Upper lobe of left lung (tissue), 6 donors: ENCODE results near the gene MAP4K4. TPM values are rescaled to one million over a fixed set of nuclear protein-coding genes. Genes with fewer than 3 reads are reported as not detected.

Experiments
- ATAC-seq, 2 donors: fragments of 200-7000 bp; cut with Tn5 transposase; one replicate each; pipeline ENCODE4 v1.9.1; 2022; ENCODE audit warnings: mild to moderate bottlenecking in 2 of 2, moderate library complexity in 2 of 2; ENCODE audit not compliant: low FRiP score in 2 of 2
- DNase-seq, 2 donors: peaks; one replicate each; pipeline ENCODE4 v3.0.0-alpha.2; 2019 to 2020
- H3K27ac ChIP-seq, 4 donors: fragments of 200-600 bp; sonication (generic); one replicate each; pipeline ENCODE4 v1.5.1; 2016 to 2019
- H3K27me3 ChIP-seq, 4 donors: fragments of 200-600 bp; sonication (generic); one replicate each; pipeline ENCODE4 v1.5.1; 2017 to 2019
- H3K36me3 ChIP-seq, 4 donors: fragments of 200-600 bp; sonication (generic); one replicate each; pipeline ENCODE4 v1.5.1; 2016 to 2019
- H3K4me1 ChIP-seq, 4 donors: fragments of 200-600 bp; sonication (generic); one replicate each; pipeline ENCODE4 v1.5.1; 2018 to 2019
- H3K4me3 ChIP-seq, 4 donors: fragments of 200-600 bp; sonication (generic); one replicate each; pipeline ENCODE4 v1.5.1; 2017 to 2019; ENCODE audit warnings: mild to moderate bottlenecking in 2 of 4, moderate library complexity in 1 of 4
- H3K9me3 ChIP-seq, 4 donors: fragments of 200-600 bp; sonication (generic); one replicate each; pipeline ENCODE4 v1.5.1; 2018 to 2019
- EP300 ChIP-seq, 4 donors: sonication (generic); formaldehyde crosslinking; IDR thresholded peaks; one replicate each; pipeline ENCODE4 v1.5.1; 2017; ENCODE audit warnings: antibody characterized with exemption in 4 of 4, control low read depth in 2 of 4
- POLR2A ChIP-seq, 4 donors: fragments of 450-650 bp; IDR thresholded peaks; one replicate each; pipeline ENCODE4 v1.5.1; 2016 to 2017; ENCODE audit warnings: antibody characterized with exemption in 4 of 4, mild to moderate bottlenecking in 2 of 4
- POLR2AphosphoS5 ChIP-seq, 2 donors: sonication (generic); formaldehyde crosslinking; IDR thresholded peaks; one replicate each; pipeline ENCODE4 v1.5.1; 2017; ENCODE audit warnings: antibody characterized with exemption in 2 of 2
- WGBS, 2 donors: methylation state at CpG; one replicate each; pipeline ENCODE4 v1.1.5; 2017 to 2018; 5-methylcytosine and 5-hydroxymethylcytosine counted together
- total RNA-seq, 6 donors: library from RNA; depleted of rRNA in 4 of 6; stranded (reverse); fragments of >200 nt in 4 of 6; gene quantifications; one replicate each; pipeline versions ENCODE4 v1.1.0 to v1.2.1, GENCODE V29; 2016 to 2021
- TF ChIP-seq, protein P1 (sequence below), 6 experiments: fragments of 450-650 bp in 4 of 6; fragments of 200-600 bp in 2 of 6; sonication (generic) in 2 of 6; IDR thresholded peaks; one replicate each; pipeline ENCODE4 v1.5.1; 2016 to 2019; ENCODE audit warnings: antibody characterized with exemption in 6 of 6
- donor health status: DM: no; HTN: no; CAD: no; lungs with moderate emphysema.
- donor health status: DM: no; HTN: yes; CAD: no; lungs with severe emphysema.

Gene MAP4K4
- total RNA-seq, 6 donors from 2014 or later = 49.8 to 88.0 (median 56.4) TPM

DNA sequence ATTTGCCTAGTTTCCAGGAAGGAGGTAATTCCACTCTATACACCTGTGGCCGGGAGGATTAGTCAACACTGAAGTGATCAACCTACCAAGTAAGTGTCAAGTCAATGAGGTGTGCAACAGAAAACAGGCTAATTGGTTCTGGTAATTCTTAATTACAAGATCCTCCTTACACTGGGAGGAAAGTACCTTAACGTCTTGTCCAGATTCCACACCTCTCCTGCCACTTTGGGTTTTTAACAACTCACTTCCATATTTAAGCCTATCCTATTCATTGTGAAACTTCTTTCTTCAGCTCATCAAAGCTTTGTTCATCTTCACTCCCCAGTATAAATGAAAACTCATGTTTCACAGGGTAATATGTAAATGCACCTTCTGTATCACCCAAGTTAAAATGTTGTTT is 22.0 kb upstream of the MAP4K4 start:
- no peak for ATAC-seq
- WGBS, 2 donors = 70 to 73% methylated on average over 2 of the region's 2 CpGs
- TF ChIP-seq POLR2AphosphoS5 (IDR thresholded peaks at IDR 0.05) (no peak), POLR2A (IDR thresholded peaks at IDR 0.05) (no peak), EP300 (IDR thresholded peaks at IDR 0.05) (no peak)
- TF ChIP-seq, protein P1, sequence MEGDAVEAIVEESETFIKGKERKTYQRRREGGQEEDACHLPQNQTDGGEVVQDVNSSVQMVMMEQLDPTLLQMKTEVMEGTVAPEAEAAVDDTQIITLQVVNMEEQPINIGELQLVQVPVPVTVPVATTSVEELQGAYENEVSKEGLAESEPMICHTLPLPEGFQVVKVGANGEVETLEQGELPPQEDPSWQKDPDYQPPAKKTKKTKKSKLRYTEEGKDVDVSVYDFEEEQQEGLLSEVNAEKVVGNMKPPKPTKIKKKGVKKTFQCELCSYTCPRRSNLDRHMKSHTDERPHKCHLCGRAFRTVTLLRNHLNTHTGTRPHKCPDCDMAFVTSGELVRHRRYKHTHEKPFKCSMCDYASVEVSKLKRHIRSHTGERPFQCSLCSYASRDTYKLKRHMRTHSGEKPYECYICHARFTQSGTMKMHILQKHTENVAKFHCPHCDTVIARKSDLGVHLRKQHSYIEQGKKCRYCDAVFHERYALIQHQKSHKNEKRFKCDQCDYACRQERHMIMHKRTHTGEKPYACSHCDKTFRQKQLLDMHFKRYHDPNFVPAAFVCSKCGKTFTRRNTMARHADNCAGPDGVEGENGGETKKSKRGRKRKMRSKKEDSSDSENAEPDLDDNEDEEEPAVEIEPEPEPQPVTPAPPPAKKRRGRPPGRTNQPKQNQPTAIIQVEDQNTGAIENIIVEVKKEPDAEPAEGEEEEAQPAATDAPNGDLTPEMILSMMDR (IDR thresholded peaks at IDR 0.05) = no peak
- no peaks in the 10 kb centered on the region for H3K27me3 ChIP-seq
- DNase-seq = no peak
- H3K27ac ChIP-seq = no peak overlapping the region
- H3K9me3 ChIP-seq = no peaks in the 10 kb centered on the region
- H3K36me3 ChIP-seq = no peaks in the 10 kb centered on the region
- H3K4me1 ChIP-seq = no peaks in the 10 kb centered on the region
- no peak overlapping the region for H3K4me3 ChIP-seq

DNA sequence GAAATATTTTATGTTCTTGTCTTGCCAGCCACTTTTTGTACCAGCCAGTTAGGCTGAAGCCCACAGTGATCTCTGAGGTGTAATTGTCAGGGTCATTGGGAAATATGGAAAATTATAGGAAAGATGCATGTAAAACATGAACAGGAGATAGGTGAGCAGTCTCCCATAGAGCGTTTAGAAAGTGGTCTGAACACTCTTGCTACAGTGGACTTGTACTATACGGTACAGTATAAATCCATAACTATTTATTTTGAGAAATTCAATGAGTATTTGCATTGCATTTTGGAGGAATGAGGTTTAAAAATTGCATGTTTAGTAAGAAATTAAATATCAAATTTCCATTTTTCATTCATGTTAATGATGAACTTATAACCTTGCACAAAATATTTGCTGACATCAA is 20.8 kb upstream of the MAP4K4 start:
- Histone ChIP-seq H3K27me3 (no peaks in the 10 kb centered on the region), H3K36me3 (no peaks in the 10 kb centered on the region), H3K4me1 (no peaks in the 10 kb centered on the region), H3K4me3 (no peak overlapping the region), H3K27ac (no peak overlapping the region), H3K9me3 (no peaks in the 10 kb centered on the region)
- WGBS, 2 donors = 88 to 93% methylated on average over 2 of the region's 2 CpGs
- ATAC-seq (no peak), DNase-seq (no peak)
- no peak for TF ChIP-seq POLR2A (IDR thresholded peaks at IDR 0.05)
- TF ChIP-seq, protein P1 (IDR thresholded peaks at IDR 0.05) = no peak
- no peak for TF ChIP-seq POLR2AphosphoS5 (IDR thresholded peaks at IDR 0.05)
- TF ChIP-seq EP300 (IDR thresholded peaks at IDR 0.05) = no peak

- DNase-seq = no peak
- Histone ChIP-seq H3K27ac (no peak overlapping the region), H3K27me3 (no peaks in the 10 kb centered on the region), H3K36me3 (no peaks in the 10 kb centered on the region), H3K9me3 (no peaks in the 10 kb centered on the region), H3K4me1 (no peaks in the 10 kb centered on the region), H3K4me3 (no peak overlapping the region)
- ATAC-seq = no peak
- WGBS, 2 donors = 0 to 41% methylated on average over 1 of the region's 1 CpG
- no peak for TF ChIP-seq EP300 (IDR thresholded peaks at IDR 0.05)
- no peak for TF ChIP-seq POLR2A (IDR thresholded peaks at IDR 0.05)
- no peak for TF ChIP-seq POLR2AphosphoS5 (IDR thresholded peaks at IDR 0.05)
- TF ChIP-seq, protein P1 (IDR thresholded peaks at IDR 0.05) = no peak
Measured at GRCh38 chr2:101677658-101678057, 19.8 kb upstream of the MAP4K4 start.

DNA sequence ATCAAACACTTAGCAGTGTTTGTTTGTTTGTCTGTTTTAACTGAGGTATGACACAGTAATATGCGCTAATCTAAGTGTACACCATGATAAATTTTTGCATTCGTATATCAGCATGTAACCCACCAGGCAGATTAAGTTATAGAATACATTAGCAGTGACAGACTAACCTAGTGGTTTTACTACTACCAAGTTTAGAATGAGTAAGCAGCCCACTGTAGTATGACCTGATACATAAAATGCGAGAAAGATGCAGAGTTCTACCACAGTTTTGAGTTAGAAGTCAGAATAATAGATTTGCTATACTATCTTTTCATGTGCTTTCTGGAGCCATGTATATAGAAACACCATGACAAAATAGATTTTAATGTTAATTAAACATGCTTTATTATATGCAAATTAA is 19.1 kb upstream of the MAP4K4 start:
- TF ChIP-seq POLR2AphosphoS5 (IDR thresholded peaks at IDR 0.05) = no peak
- TF ChIP-seq POLR2A (IDR thresholded peaks at IDR 0.05) = no peak
- Histone ChIP-seq H3K4me3 (no peak overlapping the region), H3K4me1 (no peaks in the 10 kb centered on the region), H3K27ac (no peak overlapping the region), H3K9me3 (no peaks in the 10 kb centered on the region), H3K27me3 (no peaks in the 10 kb centered on the region), H3K36me3 (no peaks in the 10 kb centered on the region)
- 97 to 98% methylated on average over 3 of the region's 3 CpGs for WGBS, 2 donors
- DNase-seq (no peak), ATAC-seq (no peak)

- 84 to 88% methylated on average over 8 of the region's 8 CpGs for WGBS, 2 donors
- TF ChIP-seq POLR2AphosphoS5 (IDR thresholded peaks at IDR 0.05) (no peak), POLR2A (IDR thresholded peaks at IDR 0.05) (no peak), EP300 (IDR thresholded peaks at IDR 0.05) (no peak)
- TF ChIP-seq, protein P1 (IDR thresholded peaks at IDR 0.05) = no peak
- DNase-seq (no peak), ATAC-seq (no peak)
- Histone ChIP-seq H3K9me3 (no peaks in the 10 kb centered on the region), H3K27me3 (no peaks in the 10 kb centered on the region), H3K4me1 (no peaks in the 10 kb centered on the region), H3K4me3 (no peak overlapping the region), H3K36me3 (no peaks in the 10 kb centered on the region), H3K27ac (no peak overlapping the region)
Measured at GRCh38 chr2:101679037-101679726, 18.3 kb upstream of the MAP4K4 start.
